ENCODE data around the gene HCN3.

GRCh38 chr1:155253208-155253607 is 24.1 kb upstream of the HCN3 start:
- TF ChIP-seq IRF3 (IDR thresholded peaks at IDR 0.05; ENCODE audit: low read depth, low read length) (no peak), USF2 (IDR thresholded peaks at IDR 0.05; ENCODE audit: borderline replicate concordance, low read depth, low read length) (no peak), POLR2AphosphoS5 (IDR thresholded peaks at IDR 0.05; ENCODE audit: low read depth, low read length) (no peak), EZH2phosphoT487 (IDR thresholded peaks at IDR 0.05; ENCODE audit: borderline replicate concordance, low read depth) (no peak), EP300 (IDR thresholded peaks at IDR 0.05; ENCODE audit: borderline replicate concordance in 1 of 2, low read depth in 1 of 2, low read length in 1 of 2) (no peak), ELF1 (IDR thresholded peaks at IDR 0.05) (no peak), REST (IDR thresholded peaks at IDR 0.05; ENCODE audit: low read depth, low read length) (no peak), GATA2 (CRISPR knock-in tag; IDR thresholded peaks at IDR 0.05) (no peak), RFX5 (IDR thresholded peaks at IDR 0.05; ENCODE audit: low read length) (no peak)
- TF ChIP-seq, protein P1, sequence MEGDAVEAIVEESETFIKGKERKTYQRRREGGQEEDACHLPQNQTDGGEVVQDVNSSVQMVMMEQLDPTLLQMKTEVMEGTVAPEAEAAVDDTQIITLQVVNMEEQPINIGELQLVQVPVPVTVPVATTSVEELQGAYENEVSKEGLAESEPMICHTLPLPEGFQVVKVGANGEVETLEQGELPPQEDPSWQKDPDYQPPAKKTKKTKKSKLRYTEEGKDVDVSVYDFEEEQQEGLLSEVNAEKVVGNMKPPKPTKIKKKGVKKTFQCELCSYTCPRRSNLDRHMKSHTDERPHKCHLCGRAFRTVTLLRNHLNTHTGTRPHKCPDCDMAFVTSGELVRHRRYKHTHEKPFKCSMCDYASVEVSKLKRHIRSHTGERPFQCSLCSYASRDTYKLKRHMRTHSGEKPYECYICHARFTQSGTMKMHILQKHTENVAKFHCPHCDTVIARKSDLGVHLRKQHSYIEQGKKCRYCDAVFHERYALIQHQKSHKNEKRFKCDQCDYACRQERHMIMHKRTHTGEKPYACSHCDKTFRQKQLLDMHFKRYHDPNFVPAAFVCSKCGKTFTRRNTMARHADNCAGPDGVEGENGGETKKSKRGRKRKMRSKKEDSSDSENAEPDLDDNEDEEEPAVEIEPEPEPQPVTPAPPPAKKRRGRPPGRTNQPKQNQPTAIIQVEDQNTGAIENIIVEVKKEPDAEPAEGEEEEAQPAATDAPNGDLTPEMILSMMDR (IDR thresholded peaks at IDR 0.05), result no peak
